IMR-90 (cell line): ENCODE results near the gene DOCK10. TPM values are rescaled to one million over a fixed set of nuclear protein-coding genes. Genes with fewer than 3 reads are reported as not detected.
A peak's percentile ranks its signal among the peaks of the same experiment; 100 is the strongest.

Source experiments
- ATAC-seq: fragments of 200-7000 bp; cut with Tn5 transposase; 2 replicates; pipeline ENCODE4 v1.9.1; 2020; ENCODE audit warnings: low read depth, mild to moderate bottlenecking, moderate library complexity
- BruUV-seq: library from RNA; stranded (reverse); fragments of 400-500 nt; replicated peaks from 2 replicates; lab custom pipeline; 2021; lab: Mats Ljungman, UMichigan
- CTCF ChIA-PET: fragments of 300-600 bp; formaldehyde crosslinking; extraction: SDS; loops from one replicate; lab custom pipeline; 2021; ENCODE audit warnings: antibody characterized with exemption; lab: Yijun Ruan, JAX
- POLR2A ChIA-PET: fragments of 300-600 bp; sonication (Branson Sonifier 250); formaldehyde crosslinking; loops from one replicate; lab custom pipeline; 2022; ENCODE audit warnings: antibody characterized with exemption; ENCODE audit not compliant: unreplicated experiment; lab: Charles Lee
- DNase-seq: peaks from one replicate; pipeline ENCODE4 v3.0.0; 2013
- H2AFZ ChIP-seq: replicated peaks from 2 replicates; pipeline ENCODE3; 2013; ENCODE audit warnings: low read length, mild to moderate bottlenecking; ENCODE audit not compliant: poor library complexity
- H2AK5ac ChIP-seq: 2 replicates; pipeline ENCODE4 v1.6.1; 2013; ENCODE audit warnings: low read depth, low read length, inconsistent platforms
- H2AK9ac ChIP-seq: replicated peaks from 2 replicates; pipeline ENCODE3; 2013; ENCODE audit warnings: mild to moderate bottlenecking, low read depth, low read length, moderate library complexity; ENCODE audit not compliant: poor library complexity
- H2BK120ac ChIP-seq: 2 replicates; pipeline ENCODE4 v1.6.1; 2013; ENCODE audit warnings: low read depth, low read length, inconsistent platforms
- H2BK15ac ChIP-seq: 3 replicates; pipeline ENCODE4 v1.6.1; 2013; ENCODE audit warnings: low read depth, low read length, inconsistent platforms
- H2BK20ac ChIP-seq: 2 replicates; pipeline ENCODE4 v1.6.1; 2013; ENCODE audit warnings: low read depth, mild to moderate bottlenecking, inconsistent platforms, low read length, moderate library complexity
- H2BK5ac ChIP-seq: 2 replicates; pipeline ENCODE4 v1.6.1; 2013; ENCODE audit warnings: mild to moderate bottlenecking, low read depth, low read length, inconsistent platforms; ENCODE audit not compliant: poor library complexity, severe bottlenecking
- H3K14ac ChIP-seq: replicated peaks from 2 replicates; pipeline ENCODE4 v1.6.1; 2013; ENCODE audit warnings: low read depth, low read length, inconsistent platforms
- H3K18ac ChIP-seq: 2 replicates; pipeline ENCODE4 v1.6.1; 2013; ENCODE audit warnings: low read depth, low read length, control low read depth
- H3K23ac ChIP-seq: 2 replicates; pipeline ENCODE4 v1.6.1; 2013; ENCODE audit warnings: low read depth, low read length, inconsistent platforms
- H3K27ac ChIP-seq: 2 replicates; pipeline ENCODE4 v1.5.1; 2013; ENCODE audit warnings: mild to moderate bottlenecking, control low read depth, low read length; ENCODE audit not compliant: insufficient read depth
- H3K27me3 ChIP-seq: 2 replicates; pipeline ENCODE4 v1.6.1; 2013; ENCODE audit warnings: low read length; ENCODE audit not compliant: control insufficient read depth, insufficient read depth
- H3K36me3 ChIP-seq: 2 replicates; pipeline ENCODE4 v1.6.1; 2013; ENCODE audit warnings: low read length, mixed read lengths; ENCODE audit not compliant: control insufficient read depth, insufficient read depth
- H3K4ac ChIP-seq: 2 replicates; pipeline ENCODE4 v1.6.1; 2013; ENCODE audit warnings: low read depth, low read length, inconsistent platforms
- H3K4me1 ChIP-seq: 2 replicates; pipeline ENCODE4 v1.6.1; 2013; ENCODE audit warnings: low read length, mixed read lengths; ENCODE audit not compliant: control insufficient read depth, insufficient read depth
- H3K4me2 ChIP-seq: 2 replicates; pipeline ENCODE4 v1.6.1; 2013; ENCODE audit warnings: low read depth, mild to moderate bottlenecking, control low read depth, low read length, moderate library complexity
- H3K4me3 ChIP-seq: 2 replicates; pipeline ENCODE4 v1.5.1; 2013; ENCODE audit warnings: low read depth, mild to moderate bottlenecking, control low read depth, low read length, moderate library complexity; ENCODE audit not compliant: insufficient read depth
- H3K56ac ChIP-seq: 2 replicates; pipeline ENCODE4 v1.6.1; 2013; ENCODE audit warnings: low read length, inconsistent platforms; ENCODE audit not compliant: insufficient read depth; ENCODE audit errors: extremely low read depth
- H3K79me1 ChIP-seq, 2 experiments: 2 replicates each; pipeline ENCODE4 v1.6.1; 2013; ENCODE audit warnings: low read length in 2 of 2, inconsistent platforms in 1 of 2, low read depth in 1 of 2
- H3K9ac ChIP-seq: 2 replicates; pipeline ENCODE4 v1.6.1; 2013; ENCODE audit warnings: low read depth, low read length, control low read depth
- H3K9me1 ChIP-seq: 2 replicates; pipeline ENCODE4 v1.6.1; 2013; ENCODE audit warnings: low read length, inconsistent platforms; ENCODE audit not compliant: insufficient read depth
- H3K9me3 ChIP-seq: 2 replicates; pipeline ENCODE4 v1.6.1; 2013; ENCODE audit warnings: low read length; ENCODE audit not compliant: control insufficient read depth, insufficient read depth
- H4K20me1 ChIP-seq: 2 replicates; pipeline ENCODE4 v1.6.1; 2013; ENCODE audit warnings: low read length, inconsistent platforms; ENCODE audit not compliant: insufficient read depth
- H4K5ac ChIP-seq: 2 replicates; pipeline ENCODE4 v1.6.1; 2013; ENCODE audit warnings: mild to moderate bottlenecking, low read depth, low read length, control low read depth
- H4K8ac ChIP-seq, 2 experiments: 2 replicates each; pipeline ENCODE4 v1.6.1; 2013; ENCODE audit warnings: low read depth in 2 of 2, low read length in 2 of 2, control low read depth in 1 of 2, inconsistent platforms in 1 of 2
- H4K91ac ChIP-seq: 2 replicates; pipeline ENCODE4 v1.6.1; 2013; ENCODE audit warnings: low read depth, low read length, inconsistent platforms; ENCODE audit not compliant: insufficient read depth
- CEBPB ChIP-seq: IDR thresholded peaks from 2 replicates; pipeline ENCODE4 v1.6.1; 2012; ENCODE audit warnings: low read depth, low read length, improper control_type of control experiment
- CHD1 ChIP-seq: IDR thresholded peaks from 2 replicates; pipeline ENCODE4 v1.6.1; 2012; ENCODE audit warnings: low read depth, low read length, improper control_type of control experiment
- CTCF ChIP-seq: conservative IDR thresholded peaks from 2 replicates; pipeline ENCODE4 v1.5.1; 2012; ENCODE audit warnings: mild to moderate bottlenecking, low read depth, low read length, improper control_type of control experiment
- FOS ChIP-seq: fragments of 150-350 bp; IDR thresholded peaks from 2 replicates; pipeline ENCODE4 v1.6.1; 2016; ENCODE audit warnings: low read depth, low read length
- MAFK ChIP-seq: IDR thresholded peaks from 2 replicates; pipeline ENCODE4 v1.6.1; 2012; ENCODE audit warnings: low read depth, low read length, improper control_type of control experiment
- MAZ ChIP-seq: IDR thresholded peaks from 2 replicates; pipeline ENCODE4 v1.6.1; 2012; ENCODE audit warnings: low read depth, mild to moderate bottlenecking, low read length, improper control_type of control experiment, moderate library complexity, borderline replicate concordance
- POLR2A ChIP-seq: IDR thresholded peaks from 2 replicates; pipeline ENCODE4 v1.6.1; 2012; ENCODE audit warnings: mild to moderate bottlenecking, low read depth, low read length
- RAD21 ChIP-seq: IDR thresholded peaks from 2 replicates; pipeline ENCODE4 v1.6.1; 2012; ENCODE audit warnings: low read length, improper control_type of control experiment
- RCOR1 ChIP-seq: IDR thresholded peaks from 2 replicates; pipeline ENCODE4 v1.6.1; 2012; ENCODE audit warnings: mild to moderate bottlenecking, low read length, improper control_type of control experiment; ENCODE audit not compliant: insufficient replicate concordance
- RFX5 ChIP-seq: IDR thresholded peaks from 2 replicates; pipeline ENCODE4 v1.8.0; 2012; ENCODE audit warnings: low read depth, mild to moderate bottlenecking, low read length, moderate library complexity
- WGBS, 2 experiments: methylation state at CpG; one replicate each; pipeline versions ENCODE4 v1.1.5 to v1.1.7; 2013; ENCODE audit warnings: missing lambda C conversion rate in 2 of 2; ENCODE audit not compliant: insufficient read length in 1 of 2; ENCODE audit errors: extremely low coverage in 2 of 2; 5-methylcytosine and 5-hydroxymethylcytosine counted together
- dilution Hi-C: fragments of 300-500 bp; cut with HindIII; formaldehyde crosslinking; loops from one replicate; pipeline ENCODE4 v1.14.3; 2018; ENCODE audit warnings: low sequenced_read_pairs; ENCODE audit not compliant: unreplicated experiment
- in situ Hi-C: fragments of 300-500 bp; cut with MboI; formaldehyde crosslinking; loops from 3 replicates; pipeline ENCODE4 v1.14.3; 2019; ENCODE audit warnings: low sequenced_read_pairs, inconsistent platforms, mixed read lengths
- intact Hi-C: fragments of 100-400 bp; cut with micrococcal nuclease; formaldehyde crosslinking; loops from 2 replicates; pipeline ENCODE4 v1.10.0; 2022
- polyA plus RNA-seq, 3 experiments: library from polyadenylated mRNA; depleted of rRNA; stranded (reverse); fragments of >200 nt; gene quantifications; 2 replicates each; pipeline ENCODE4 v1.2.3, GENCODE V29; 2012; ENCODE audit warnings: low replicate concordance in 1 of 3
- total RNA-seq: library from RNA; depleted of rRNA; stranded (reverse); fragments of >200 nt; gene quantifications from 2 replicates; pipeline ENCODE4 v1.2.3, GENCODE V29; 2012
- TF ChIP-seq, protein P1 (sequence below): fragments of 150-350 bp; IDR thresholded peaks from 2 replicates; pipeline ENCODE4 v1.6.1; 2016; ENCODE audit warnings: low read depth, mild to moderate bottlenecking, low read length, moderate library complexity, borderline replicate concordance

The DOCK10 gene
- total and polyA plus RNA-seq, 2 of the 4 experiments (the other 2 are of a cell fraction): 58.6 to 75.3 TPM

- peak overlapping the region; percentile 53; the same call in 1 of the 2 replicates for H3K56ac ChIP-seq
- no peak overlapping the region for H2AK9ac ChIP-seq
- POLR2A ChIA-PET: no interaction called here
- peaks cover 13% of the 10 kb centered on the region for H3K4me1 ChIP-seq
- no peaks in the 10 kb centered on the region for H3K9me3 ChIP-seq
- H2AK5ac ChIP-seq: no peak overlapping the region
- H4K8ac ChIP-seq: peak overlapping the region in 1 of 2 experiments; percentile 85; a peak in 2 of 4 replicates
- dilution Hi-C loops: no loop called here
- DNase-seq: no peak
- peaks cover 4% of the 10 kb centered on the region; the same call in 1 of the 2 replicates for H3K9me1 ChIP-seq
- peak overlapping the region; percentile 20; the same call in 1 of the 2 replicates for H4K91ac ChIP-seq
- H3K27ac ChIP-seq: peak overlapping the region; percentile 22; the same call in 1 of the 2 replicates
- H3K23ac ChIP-seq: peak overlapping the region; percentile 26
- intact Hi-C loops: no loop called here
- CTCF ChIA-PET: interaction anchor here (0.5 to 1.1 kb wide), 3 partner anchors 12 to 1695 kb away, joined by 3 to 6 read pairs (median 3); no protein-coding TSS in a partner anchor
- peak overlapping the region; percentile 3; the same call in 1 of the 3 replicates for H2BK15ac ChIP-seq
- H2BK120ac ChIP-seq: peak overlapping the region; percentile 11; the same call in 1 of the 2 replicates
- no peaks in the 10 kb centered on the region for H4K20me1 ChIP-seq
- H3K4me3 ChIP-seq: no peak overlapping the region
- H3K79me1 ChIP-seq: peaks cover 8 to 27% of the 10 kb centered on the region in 2 experiments; a peak in 3 of 4 replicates
- no peak for ATAC-seq
- H2BK20ac ChIP-seq: peak overlapping the region; percentile 27
- peak overlapping the region; percentile 79 for H2AFZ ChIP-seq
- in situ Hi-C loops: no loop called here
- H3K27me3 ChIP-seq: no peaks in the 10 kb centered on the region
- WGBS, 2 experiments: 54% methylated on average over 7 of the region's 10 CpGs; no CpG with 5 or more reads in 1 of the 2 experiments
- peak overlapping the region; percentile 93 for H2BK5ac ChIP-seq
- TF ChIP-seq FOS (no peak), CEBPB (no peak), MAZ (no peak), RCOR1 (no peak), CHD1 (no peak), MAFK (no peak), POLR2A (no peak), CTCF (no peak), RFX5 (no peak), RAD21 (no peak)
- TF ChIP-seq, protein P1, sequence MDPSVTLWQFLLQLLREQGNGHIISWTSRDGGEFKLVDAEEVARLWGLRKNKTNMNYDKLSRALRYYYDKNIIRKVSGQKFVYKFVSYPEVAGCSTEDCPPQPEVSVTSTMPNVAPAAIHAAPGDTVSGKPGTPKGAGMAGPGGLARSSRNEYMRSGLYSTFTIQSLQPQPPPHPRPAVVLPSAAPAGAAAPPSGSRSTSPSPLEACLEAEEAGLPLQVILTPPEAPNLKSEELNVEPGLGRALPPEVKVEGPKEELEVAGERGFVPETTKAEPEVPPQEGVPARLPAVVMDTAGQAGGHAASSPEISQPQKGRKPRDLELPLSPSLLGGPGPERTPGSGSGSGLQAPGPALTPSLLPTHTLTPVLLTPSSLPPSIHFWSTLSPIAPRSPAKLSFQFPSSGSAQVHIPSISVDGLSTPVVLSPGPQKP: no peak
- H3K36me3 ChIP-seq: no peaks in the 10 kb centered on the region
- no TSS peak for BruUV-seq
- H3K18ac ChIP-seq: peak overlapping the region; percentile 24; the same call in 1 of the 2 replicates
- H4K5ac ChIP-seq: peak overlapping the region; percentile 0
- H3K14ac ChIP-seq: peak overlapping the region; percentile 3
- 0 out of 2 replicates have a peak overlapping the region, but pooled peaks have one; percentile 15 for H3K9ac ChIP-seq
- H3K4ac ChIP-seq: peak overlapping the region; percentile 8
- peak overlapping the region; percentile 94 for H3K4me2 ChIP-seq
Observed at GRCh38 chr2:224982226-224982625, 60.0 kb downstream of the DOCK10 start.
